PC-3 (cell line): ENCODE measurements around the gene SH2D3C. TPM values are rescaled to one million over a fixed set of nuclear protein-coding genes. Genes with fewer than 3 reads are reported as not detected.
"Not testable (repeated sequence)": the region's sequence is repeated elsewhere in the genome, so short reads cannot be mapped to it uniquely, and the experiment has no call there.

Experiments
- ATAC-seq: fragments of 200-7000 bp; cut with Tn5 transposase; 2 replicates; pipeline ENCODE4 v1.9.1; 2020; ENCODE audit warnings: mild to moderate bottlenecking, moderate library complexity
- BruUV-seq: library from RNA; stranded (reverse); fragments of 400-500 nt; replicated peaks from 2 replicates; lab custom pipeline; 2021; lab: Mats Ljungman, UMichigan
- CTCF ChIA-PET: fragments of 300-600 bp; sonication (Branson Sonifier 250); formaldehyde crosslinking; loops from one replicate; lab custom pipeline; 2022; ENCODE audit warnings: antibody characterized with exemption; lab: Charles Lee
- POLR2A ChIA-PET: fragments of 300-600 bp; sonication (Branson Sonifier 250); formaldehyde crosslinking; loops from one replicate; lab custom pipeline; 2022; ENCODE audit warnings: antibody characterized with exemption; ENCODE audit not compliant: unreplicated experiment; lab: Charles Lee
- DNase-seq: peaks from one replicate; pipeline ENCODE4 v3.0.0-alpha.2; 2015
- H2AFZ ChIP-seq: fragments of 300-600 bp; sonication (generic); 2 replicates; pipeline ENCODE4 v1.6.0; 2016; ENCODE audit warnings: antibody characterized with exemption, low read length
- H3F3A ChIP-seq: fragments of 300-600 bp; sonication (generic); one replicate; pipeline ENCODE4 v1.6.0; 2017; ENCODE audit warnings: antibody characterized with exemption, low read length, control low read depth, mild to moderate bottlenecking; ENCODE audit not compliant: unreplicated experiment
- H3K27ac ChIP-seq: fragments of 300-600 bp; sonication (generic); 2 replicates; pipeline ENCODE4 v1.5.1; 2016; ENCODE audit warnings: mild to moderate bottlenecking, low read length
- H3K27me3 ChIP-seq: fragments of 300-600 bp; sonication (generic); 2 replicates; pipeline ENCODE4 v1.6.1; 2016; ENCODE audit warnings: low read length, mixed read lengths
- H3K36me3 ChIP-seq: fragments of 300-600 bp; sonication (generic); 2 replicates; pipeline ENCODE4 v1.6.1; 2016; ENCODE audit warnings: low read depth, mixed run types, low read length, mixed read lengths
- H3K4me1 ChIP-seq: fragments of 300-600 bp; sonication (generic); 2 replicates; pipeline ENCODE4 v1.5.1; 2016; ENCODE audit warnings: low read length; ENCODE audit not compliant: insufficient read depth
- H3K4me2 ChIP-seq: fragments of 300-600 bp; sonication (generic); 2 replicates; pipeline ENCODE4 v1.6.0; 2016; ENCODE audit warnings: low read length
- H3K4me3 ChIP-seq: fragments of 300-600 bp; sonication (generic); 2 replicates; pipeline ENCODE4 v1.5.1; 2016; ENCODE audit warnings: mild to moderate bottlenecking, low read length, mixed read lengths
- H3K79me2 ChIP-seq: fragments of 300-600 bp; sonication (generic); 2 replicates; pipeline ENCODE4 v1.6.1; 2017; ENCODE audit warnings: low read length, mixed read lengths
- H3K9ac ChIP-seq: fragments of 300-600 bp; sonication (generic); 2 replicates; pipeline ENCODE4 v1.6.0; 2016; ENCODE audit warnings: mild to moderate bottlenecking, low read length
- H3K9me2 ChIP-seq: fragments of 300-600 bp; sonication (generic); replicated peaks from 2 replicates; pipeline ENCODE4 v1.6.1; 2016; ENCODE audit warnings: mixed run types, low read length, mixed read lengths
- H3K9me3 ChIP-seq: fragments of 300-600 bp; sonication (generic); 2 replicates; pipeline ENCODE4 v1.6.1; 2016; ENCODE audit warnings: low read length, mixed read lengths
- H4K20me1 ChIP-seq: fragments of 300-600 bp; sonication (generic); 2 replicates; pipeline ENCODE4 v1.6.1; 2016; ENCODE audit warnings: low read length, mixed read lengths
- CTCF ChIP-seq: fragments of 300-600 bp; sonication (generic); conservative IDR thresholded peaks from 2 replicates; pipeline ENCODE4 v1.5.1; 2017; ENCODE audit warnings: antibody characterized with exemption, low read depth, mild to moderate bottlenecking, low read length
- EZH2 ChIP-seq: fragments of 300-600 bp; sonication (generic); IDR thresholded peaks from one replicate; pipeline ENCODE4 v1.6.1; 2017; ENCODE audit warnings: antibody characterized with exemption, mild to moderate bottlenecking, low read length; ENCODE audit not compliant: unreplicated experiment
- EZH2phosphoT487 ChIP-seq: fragments of 300-600 bp; sonication (generic); IDR thresholded peaks from 2 replicates; pipeline ENCODE4 v1.6.1; 2018; ENCODE audit warnings: mild to moderate bottlenecking, antibody characterized with exemption, low read length, borderline replicate concordance
- intact Hi-C: fragments of 100-400 bp; cut with micrococcal nuclease; formaldehyde crosslinking; loops from 2 replicates; pipeline ENCODE4 v1.9.0; 2023
- total RNA-seq: library from RNA; depleted of rRNA; stranded (reverse); fragments of >200 nt; gene quantifications from 2 replicates; pipeline ENCODE4 v1.2.3, GENCODE V29; 2014

The SH2D3C gene
- total RNA-seq, 1 experiment from 2014 or later, result 0.26 TPM

GRCh38 chr9:127761491-127761956 lies 16.9 kb downstream of the SH2D3C start:
- BruUV-seq, result no TSS peak
- no peaks in the 10 kb centered on the region for H3K4me1 ChIP-seq
- H3K27me3 ChIP-seq, result no peaks in the 10 kb centered on the region
- no peaks in the 10 kb centered on the region for H3K9me3 ChIP-seq
- TF ChIP-seq CTCF, result no peak
- no peak for TF ChIP-seq EZH2
- TF ChIP-seq EZH2phosphoT487, result no peak
- ATAC-seq (no peak), DNase-seq (no peak)
- CTCF ChIA-PET, result no interaction called here
- H3K4me3 ChIP-seq, result no peak overlapping the region
- no peaks in the 10 kb centered on the region for H3K79me2 ChIP-seq
- H3K9me2 ChIP-seq, result no peaks in the 10 kb centered on the region
- POLR2A ChIA-PET, result no interaction called here
- H4K20me1 ChIP-seq, result no peaks in the 10 kb centered on the region
- no peak overlapping the region for H3K4me2 ChIP-seq
- H3F3A ChIP-seq, result no peaks in the 10 kb centered on the region
- no peaks in the 10 kb centered on the region for H3K36me3 ChIP-seq
- no peak overlapping the region for H3K9ac ChIP-seq
- no peak overlapping the region for H2AFZ ChIP-seq
- H3K27ac ChIP-seq, result no peak overlapping the region
- intact Hi-C loops, result no loop called here

- no peaks in the 10 kb centered on the region for H3K27me3 ChIP-seq
- CTCF ChIA-PET, result no interaction called here
- intact Hi-C loops, result no loop called here
- no peaks in the 10 kb centered on the region for H3K79me2 ChIP-seq
- no peaks in the 10 kb centered on the region for H3K9me3 ChIP-seq
- POLR2A ChIA-PET, result no interaction called here
- H4K20me1 ChIP-seq, result no peaks in the 10 kb centered on the region
- TF ChIP-seq CTCF, result no peak
- no peak for TF ChIP-seq EZH2phosphoT487
- TF ChIP-seq EZH2, result no peak
- DNase-seq, result no peak
- no peak overlapping the region for H3K4me3 ChIP-seq
- H3K4me2 ChIP-seq, result no peak overlapping the region
- H2AFZ ChIP-seq, result no peak overlapping the region
- H3F3A ChIP-seq, result no peaks in the 10 kb centered on the region
- no peaks in the 10 kb centered on the region for H3K36me3 ChIP-seq
- H3K9ac ChIP-seq, result no peak overlapping the region
- no peaks in the 10 kb centered on the region for H3K9me2 ChIP-seq
- no TSS peak for BruUV-seq
- H3K4me1 ChIP-seq, result no peaks in the 10 kb centered on the region
- no peak for ATAC-seq
- no peak overlapping the region for H3K27ac ChIP-seq
Observed at GRCh38 chr9:127761061-127761460, 17.4 kb downstream of the SH2D3C start.

- Histone ChIP-seq H3K27ac (no peak overlapping the region), H3K4me3 (no peak overlapping the region), H3K36me3 (no peaks in the 10 kb centered on the region), H4K20me1 (no peaks in the 10 kb centered on the region), H3K9ac (no peak overlapping the region), H3K9me3 (no peaks in the 10 kb centered on the region), H3K4me1 (no peaks in the 10 kb centered on the region), H3K27me3 (peaks cover 15% of the 10 kb centered on the region), H2AFZ (no peak overlapping the region), H3K4me2 (no peak overlapping the region), H3K79me2 (no peaks in the 10 kb centered on the region), H3K9me2 (no peaks in the 10 kb centered on the region), H3F3A (no peaks in the 10 kb centered on the region)
- ChIA-PET CTCF (no interaction called here), POLR2A (no interaction called here)
- TF ChIP-seq CTCF, result no peak
- DNase-seq (no peak), ATAC-seq (no peak)
- intact Hi-C loops, result no loop called here
- no TSS peak for BruUV-seq
Observed at GRCh38 chr9:127758843-127759242, 19.6 kb downstream of the SH2D3C start.

- H3F3A ChIP-seq, H3K4me3 ChIP-seq, H3K27ac ChIP-seq, H3K36me3 ChIP-seq, H3K4me2 ChIP-seq, H3K9me2 ChIP-seq, intact Hi-C loops, BruUV-seq, H3K9ac ChIP-seq, H4K20me1 ChIP-seq, H2AFZ ChIP-seq, H3K79me2 ChIP-seq, DNase-seq, H3K4me1 ChIP-seq, ATAC-seq, CTCF ChIA-PET, POLR2A ChIA-PET, H3K9me3 ChIP-seq: not testable (repeated sequence)
- H3K27me3 ChIP-seq, result peaks cover 20% of the 10 kb centered on the region
Observed at GRCh38 chr9:127756776-127757175, 21.7 kb downstream of the SH2D3C start.
